H9 (cell line): ENCODE data around the gene ZNF839. TPM values are rescaled to one million over a fixed set of nuclear protein-coding genes. Genes with fewer than 3 reads are reported as not detected.

Source experiments
- DNase-seq: peaks from one replicate; pipeline ENCODE4 v3.0.0-alpha.2; 2017
- H2AFZ ChIP-seq: one replicate; pipeline ENCODE4 v1.6.1; 2013; ENCODE audit warnings: mild to moderate bottlenecking, low read length, control low read depth, moderate library complexity
- H2AK5ac ChIP-seq: 2 replicates; pipeline ENCODE4 v1.6.1; 2013; ENCODE audit warnings: low read length, control low read depth, mixed read lengths; ENCODE audit not compliant: insufficient read length
- H2BK120ac ChIP-seq: one replicate; pipeline ENCODE4 v1.6.1; 2013; ENCODE audit warnings: low read depth, mild to moderate bottlenecking, low read length, control low read depth, inconsistent platforms; ENCODE audit not compliant: poor library complexity, severe bottlenecking
- H2BK12ac ChIP-seq: 2 replicates; pipeline ENCODE4 v1.6.1; 2013; ENCODE audit warnings: low read length, control low read depth, mixed read lengths, low read depth; ENCODE audit not compliant: insufficient read length
- H2BK15ac ChIP-seq: 2 replicates; pipeline ENCODE4 v1.6.1; 2013; ENCODE audit warnings: low read depth, low read length, control low read depth
- H2BK20ac ChIP-seq: one replicate; pipeline ENCODE4 v1.6.1; 2013; ENCODE audit warnings: low read depth, mild to moderate bottlenecking, low read length, control low read depth, inconsistent platforms; ENCODE audit not compliant: poor library complexity, severe bottlenecking
- H2BK5ac ChIP-seq: 2 replicates; pipeline ENCODE4 v1.6.1; 2013; ENCODE audit warnings: low read length, control low read depth, mixed read lengths; ENCODE audit not compliant: insufficient read length
- H3K14ac ChIP-seq: 2 replicates; pipeline ENCODE4 v1.6.1; 2013; ENCODE audit warnings: low read length, control low read depth; ENCODE audit not compliant: insufficient read depth
- H3K18ac ChIP-seq: 2 replicates; pipeline ENCODE4 v1.6.1; 2013; ENCODE audit warnings: low read depth, mild to moderate bottlenecking, mixed read lengths, low read length, control low read depth; ENCODE audit not compliant: insufficient read length
- H3K23ac ChIP-seq: 2 replicates; pipeline ENCODE4 v1.6.1; 2013; ENCODE audit warnings: low read length, control low read depth, mixed read lengths, low read depth; ENCODE audit not compliant: insufficient read length
- H3K23me2 ChIP-seq: 2 replicates; pipeline ENCODE4 v1.6.1; 2013; ENCODE audit warnings: low read depth, mild to moderate bottlenecking, mixed read lengths, low read length, control low read depth; ENCODE audit not compliant: insufficient read length, poor library complexity, severe bottlenecking
- H3K27ac ChIP-seq: 2 replicates; pipeline ENCODE4 v1.5.1; 2013; ENCODE audit warnings: low read length, control low read depth, mixed read lengths, low read depth; ENCODE audit not compliant: insufficient read length
- H3K27me3 ChIP-seq: 2 replicates; pipeline ENCODE4 v1.6.1; 2013; ENCODE audit warnings: low read length, control low read depth, inconsistent platforms; ENCODE audit not compliant: insufficient read depth
- H3K4ac ChIP-seq: 2 replicates; pipeline ENCODE4 v1.6.1; 2013; ENCODE audit warnings: low read depth, mild to moderate bottlenecking, control low read depth, inconsistent platforms, low read length, moderate library complexity
- H3K4me1 ChIP-seq: 2 replicates; pipeline ENCODE4 v1.6.1; 2013; ENCODE audit warnings: low read length, control low read depth, inconsistent platforms; ENCODE audit not compliant: insufficient read depth
- H3K4me2 ChIP-seq: 2 replicates; pipeline ENCODE4 v1.6.1; 2013; ENCODE audit warnings: low read length, control low read depth, mixed read lengths; ENCODE audit not compliant: insufficient read length, insufficient read depth
- H3K56ac ChIP-seq: 2 replicates; pipeline ENCODE4 v1.6.1; 2013; ENCODE audit warnings: low read depth, mild to moderate bottlenecking, mixed read lengths, low read length, control low read depth; ENCODE audit not compliant: insufficient read length
- H3K79me1 ChIP-seq: 2 replicates; pipeline ENCODE4 v1.6.1; 2013; ENCODE audit warnings: low read depth, mild to moderate bottlenecking, moderate library complexity, low read length, control low read depth, inconsistent platforms; ENCODE audit not compliant: insufficient read depth, poor library complexity, severe bottlenecking
- H3K79me2 ChIP-seq: 2 replicates; pipeline ENCODE4 v1.6.1; 2013; ENCODE audit warnings: low read length, control low read depth, inconsistent platforms; ENCODE audit not compliant: insufficient read depth
- H3K9ac ChIP-seq: 2 replicates; pipeline ENCODE4 v1.6.1; 2013; ENCODE audit warnings: low read length, control low read depth, mixed read lengths; ENCODE audit not compliant: insufficient read length; ENCODE audit errors: extremely low read depth
- H3K9me3 ChIP-seq: one replicate; pipeline ENCODE4 v1.6.1; 2013; ENCODE audit warnings: low read depth, low read length, inconsistent platforms; ENCODE audit not compliant: control insufficient read depth
- H3T11ph ChIP-seq: one replicate; pipeline ENCODE4 v1.6.1; 2013; ENCODE audit warnings: mild to moderate bottlenecking, low read length, control low read depth, inconsistent platforms
- H4K20me1 ChIP-seq: one replicate; pipeline ENCODE4 v1.6.1; 2013; ENCODE audit not compliant: control insufficient read depth, insufficient read length, insufficient read depth
- H4K5ac ChIP-seq: 2 replicates; pipeline ENCODE4 v1.6.1; 2013; ENCODE audit warnings: low read depth, mild to moderate bottlenecking, mixed read lengths, low read length, control low read depth; ENCODE audit not compliant: insufficient read length
- H4K8ac ChIP-seq: replicated peaks from 2 replicates; pipeline ENCODE4 v1.6.1; 2013; ENCODE audit warnings: low read length, control low read depth, mixed read lengths, low read depth; ENCODE audit not compliant: insufficient read length
- H4K91ac ChIP-seq: 2 replicates; pipeline ENCODE4 v1.6.1; 2013; ENCODE audit warnings: low read depth, mild to moderate bottlenecking, moderate library complexity, mixed read lengths, low read length, control low read depth; ENCODE audit not compliant: insufficient read length
- H3K27ac Mint-ChIP-seq, 3 experiments: 2 replicates in 2 of 3; 3 replicates in 1 of 3; pipeline ENCODE4 v1.8.0; 2020 to 2021; ENCODE audit warnings: mixed read lengths in 3 of 3, mild to moderate bottlenecking in 1 of 3, moderate library complexity in 1 of 3
- H3K27me3 Mint-ChIP-seq: 2 replicates; pipeline ENCODE4 v1.8.0; 2021; ENCODE audit warnings: low read depth, mild to moderate bottlenecking, moderate library complexity, mixed read lengths
- H3K36me3 Mint-ChIP-seq, 3 experiments: 2 replicates in 2 of 3; 3 replicates in 1 of 3; pipeline ENCODE4 v1.8.0; 2020 to 2021; ENCODE audit warnings: low read depth in 3 of 3, mixed read lengths in 3 of 3; ENCODE audit not compliant: insufficient read depth in 1 of 3
- H3K4me1 Mint-ChIP-seq, 2 experiments: 2 replicates each; pipeline ENCODE4 v1.8.0; 2020; ENCODE audit warnings: mixed read lengths in 2 of 2
- H3K4me3 Mint-ChIP-seq, 2 experiments: 2 replicates in 1 of 2; 3 replicates in 1 of 2; pipeline ENCODE4 v1.8.0; 2020 to 2021; ENCODE audit warnings: mild to moderate bottlenecking in 2 of 2, mixed read lengths in 2 of 2, moderate library complexity in 1 of 2
- H3K9me3 Mint-ChIP-seq, 2 experiments: 2 replicates in 1 of 2; 3 replicates in 1 of 2; pipeline ENCODE4 v1.8.0; 2020; ENCODE audit warnings: mild to moderate bottlenecking in 2 of 2, mixed read lengths in 2 of 2, moderate library complexity in 1 of 2
- WGBS: extraction: QIAGEN DNeasy Blood & Tissue Kit; methylation state at CpG from one replicate; pipeline ENCODE4 v1.1.7; 2013; ENCODE audit warnings: missing lambda C conversion rate, low lambda C conversion rate, mixed read lengths; ENCODE audit not compliant: insufficient read length; ENCODE audit errors: extremely low coverage; 5-methylcytosine and 5-hydroxymethylcytosine counted together
- total RNA-seq: library from RNA; stranded (reverse); gene quantifications from 2 replicates; pipeline ENCODE4 v1.2.1, GENCODE V29; 2021
- TF ChIP-seq, protein P1 (sequence below): fragments of 200-600 bp; sonication (generic); conservative IDR thresholded peaks from 3 replicates; pipeline ENCODE4 v1.8.0; 2021; ENCODE audit warnings: antibody characterized with exemption, mild to moderate bottlenecking

Gene ZNF839
- total RNA-seq, 1 experiment from 2014 or later = 9.4 TPM

DNA sequence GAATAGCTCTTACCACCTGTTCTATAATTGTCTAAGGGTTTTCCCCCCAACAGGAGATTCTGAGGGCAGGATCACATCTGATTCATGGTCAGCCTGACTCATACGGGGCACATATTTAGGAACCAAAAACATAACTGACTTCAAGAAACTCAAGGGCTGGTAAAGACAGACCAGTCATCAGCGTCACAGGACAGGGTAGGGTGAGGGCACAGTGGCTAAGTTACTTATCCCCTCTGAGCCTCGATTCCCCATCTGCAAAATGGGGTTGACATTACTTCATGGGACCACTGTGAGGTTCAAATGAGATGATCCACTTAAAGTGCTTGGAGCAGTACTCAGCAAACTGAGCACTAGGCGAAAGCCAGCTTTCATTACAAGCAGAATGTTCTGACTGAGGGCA is 42.5 kb downstream of the ZNF839 start:
- Histone ChIP-seq H3K56ac (no peak overlapping the region), H3T11ph (no peak overlapping the region), H4K5ac (no peak overlapping the region), H3K9me3 (no peaks in the 10 kb centered on the region), H2BK5ac (no peak overlapping the region), H2AK5ac (no peak overlapping the region), H2BK15ac (no peak overlapping the region), H3K79me2 (no peaks in the 10 kb centered on the region; the same call in 1 of the 2 replicates), H2BK12ac (no peak overlapping the region), H3K27ac (no peak overlapping the region), H3K4me2 (peak overlapping the region; percentile 93), H3K9ac (peak overlapping the region; percentile 82), H2BK20ac (no peak overlapping the region), H4K8ac (no peak overlapping the region), H2AFZ (no peak overlapping the region), H4K20me1 (no peaks in the 10 kb centered on the region), H3K23me2 (peaks cover 12% of the 10 kb centered on the region), H4K91ac (no peak overlapping the region), H3K4me1 (peaks cover 5% of the 10 kb centered on the region; the same call in 1 of the 2 replicates), H2BK120ac (no peak overlapping the region), H3K14ac (no peak overlapping the region), H3K23ac (no peak overlapping the region), H3K27me3 (no peaks in the 10 kb centered on the region), H3K4ac (no peak overlapping the region), H3K18ac (no peak overlapping the region), H3K79me1 (peaks cover 3% of the 10 kb centered on the region)
- H3K4me1 Mint-ChIP-seq = peaks cover 6 to 10% of the 10 kb centered on the region in 2 experiments
- peaks cover 0 to 15% (median 7%) of the 10 kb centered on the region in 3 experiments; a peak in 3 of 7 replicates for H3K36me3 Mint-ChIP-seq
- H3K9me3 Mint-ChIP-seq = no peaks in the 10 kb centered on the region
- TF ChIP-seq, protein P1, sequence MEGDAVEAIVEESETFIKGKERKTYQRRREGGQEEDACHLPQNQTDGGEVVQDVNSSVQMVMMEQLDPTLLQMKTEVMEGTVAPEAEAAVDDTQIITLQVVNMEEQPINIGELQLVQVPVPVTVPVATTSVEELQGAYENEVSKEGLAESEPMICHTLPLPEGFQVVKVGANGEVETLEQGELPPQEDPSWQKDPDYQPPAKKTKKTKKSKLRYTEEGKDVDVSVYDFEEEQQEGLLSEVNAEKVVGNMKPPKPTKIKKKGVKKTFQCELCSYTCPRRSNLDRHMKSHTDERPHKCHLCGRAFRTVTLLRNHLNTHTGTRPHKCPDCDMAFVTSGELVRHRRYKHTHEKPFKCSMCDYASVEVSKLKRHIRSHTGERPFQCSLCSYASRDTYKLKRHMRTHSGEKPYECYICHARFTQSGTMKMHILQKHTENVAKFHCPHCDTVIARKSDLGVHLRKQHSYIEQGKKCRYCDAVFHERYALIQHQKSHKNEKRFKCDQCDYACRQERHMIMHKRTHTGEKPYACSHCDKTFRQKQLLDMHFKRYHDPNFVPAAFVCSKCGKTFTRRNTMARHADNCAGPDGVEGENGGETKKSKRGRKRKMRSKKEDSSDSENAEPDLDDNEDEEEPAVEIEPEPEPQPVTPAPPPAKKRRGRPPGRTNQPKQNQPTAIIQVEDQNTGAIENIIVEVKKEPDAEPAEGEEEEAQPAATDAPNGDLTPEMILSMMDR = no peak
- H3K27me3 Mint-ChIP-seq = no peaks in the 10 kb centered on the region
- H3K27ac Mint-ChIP-seq = peak overlapping the region in 1 of 3 experiments; percentile 91; a peak in 1 of 7 replicates
- peak overlapping the region in 1 of 2 experiments; percentile 94; a peak in 3 of 5 replicates for H3K4me3 Mint-ChIP-seq
- no CpG with 5 or more reads among the region's 4 CpGs for WGBS
- no peak for DNase-seq
